Activated CD4-positive, alpha-beta memory T cell treated with anti-CD3 and anti-CD28 coated beads for 36 hours (primary cell): Measurements from ENCODE around the gene RAB12. TPM values are rescaled to one million over a fixed set of nuclear protein-coding genes. Genes with fewer than 3 reads are reported as not detected.

Experiments used
- CTCF ChIA-PET: fragments of 350-600 bp; sonication (Branson Sonifier 250); formaldehyde crosslinking; loops from one replicate; lab custom pipeline; 2021; ENCODE audit warnings: antibody characterized with exemption, inconsistent platforms; lab: Charles Lee
- POLR2A ChIA-PET: fragments of 350-600 bp; sonication (Branson Sonifier 250); formaldehyde crosslinking; loops from one replicate; lab custom pipeline; 2021; ENCODE audit warnings: antibody characterized with exemption; lab: Charles Lee
- DNase-seq: peaks from one replicate; pipeline ENCODE4 v3.0.0-alpha.2; 2020
- H3K27ac Mint-ChIP-seq: one replicate; pipeline ENCODE4 v1.8.0; 2021; ENCODE audit warnings: mixed read lengths
- H3K27me3 Mint-ChIP-seq: one replicate; pipeline ENCODE4 v1.8.0; 2021; ENCODE audit warnings: mixed read lengths
- H3K36me3 Mint-ChIP-seq: one replicate; pipeline ENCODE4 v1.8.0; 2021; ENCODE audit warnings: mixed read lengths
- H3K4me1 Mint-ChIP-seq: one replicate; pipeline ENCODE4 v1.8.0; 2021; ENCODE audit warnings: low read depth, mixed read lengths
- H3K4me3 Mint-ChIP-seq: one replicate; pipeline ENCODE4 v1.8.0; 2021; ENCODE audit warnings: mild to moderate bottlenecking, mixed read lengths
- H3K9me3 Mint-ChIP-seq: one replicate; pipeline ENCODE4 v1.8.0; 2021; ENCODE audit warnings: mixed read lengths
- intact Hi-C: fragments of 100-400 bp; cut with micrococcal nuclease; formaldehyde crosslinking; loops from one replicate; pipeline ENCODE4 v1.15.1; 2023
- total RNA-seq, 2 experiments: library from RNA; stranded (reverse); gene quantifications; one replicate each; pipeline ENCODE4 v1.2.3, GENCODE V29; 2021

Gene RAB12
- total RNA-seq, 2 experiments from 2014 or later = 9.4 to 10.1 TPM

- CTCF ChIA-PET = interaction anchor here (1.4 kb wide), 1 partner anchor 315 kb away, joined by 4 read pairs; no protein-coding TSS in a partner anchor
- Mint-ChIP-seq H3K4me1 (no peaks in the 10 kb centered on the region), H3K27me3 (peaks cover 2% of the 10 kb centered on the region), H3K4me3 (no peak overlapping the region), H3K9me3 (peaks cover 4% of the 10 kb centered on the region), H3K36me3 (no peaks in the 10 kb centered on the region), H3K27ac (no peak overlapping the region)
- POLR2A ChIA-PET = no interaction called here
- DNase-seq = no peak
- intact Hi-C loops = no loop called here
Observed at GRCh38 chr18:8673256-8674209, 64.3 kb downstream of the RAB12 start.

GRCh38 chr18:8675057-8675456 lies 65.8 kb downstream of the RAB12 start:
- intact Hi-C loops = no loop called here
- H3K4me3 Mint-ChIP-seq = no peak overlapping the region
- no peaks in the 10 kb centered on the region for H3K4me1 Mint-ChIP-seq
- H3K27me3 Mint-ChIP-seq = peaks cover 2% of the 10 kb centered on the region
- no peak overlapping the region for H3K27ac Mint-ChIP-seq
- no peak for DNase-seq
- no peaks in the 10 kb centered on the region for H3K36me3 Mint-ChIP-seq
- peaks cover 4% of the 10 kb centered on the region for H3K9me3 Mint-ChIP-seq
- ChIA-PET CTCF (no interaction called here), POLR2A (no interaction called here)

- H3K27me3 Mint-ChIP-seq = peaks cover 5% of the 10 kb centered on the region
- no peak overlapping the region for H3K27ac Mint-ChIP-seq
- no peak overlapping the region for H3K4me3 Mint-ChIP-seq
- intact Hi-C loops = no loop called here
- H3K4me1 Mint-ChIP-seq = no peaks in the 10 kb centered on the region
- no peaks in the 10 kb centered on the region for H3K36me3 Mint-ChIP-seq
- DNase-seq = no peak
- CTCF ChIA-PET = no interaction called here
- POLR2A ChIA-PET = no interaction called here
- no peaks in the 10 kb centered on the region for H3K9me3 Mint-ChIP-seq
Observed at GRCh38 chr18:8681196-8681595, 72.0 kb downstream of the RAB12 start.

- Mint-ChIP-seq H3K4me1 (no peaks in the 10 kb centered on the region), H3K27ac (no peak overlapping the region), H3K4me3 (no peak overlapping the region), H3K36me3 (no peaks in the 10 kb centered on the region), H3K27me3 (peaks cover 5% of the 10 kb centered on the region), H3K9me3 (no peaks in the 10 kb centered on the region)
- CTCF ChIA-PET = interaction anchor here (1.7 kb wide), 1 partner anchor 12 kb away, joined by 8 read pairs; no protein-coding TSS in a partner anchor
- POLR2A ChIA-PET = no interaction called here
- no peak for DNase-seq
- intact Hi-C loops = no loop called here
Observed at GRCh38 chr18:8684577-8684976, 75.3 kb downstream of the RAB12 start.

- no peak for DNase-seq
- no peak overlapping the region for H3K4me3 Mint-ChIP-seq
- intact Hi-C loops = no loop called here
- CTCF ChIA-PET = interaction anchor here (1.7 kb wide), 1 partner anchor 11 kb away, joined by 8 read pairs; no protein-coding TSS in a partner anchor
- no peaks in the 10 kb centered on the region for H3K9me3 Mint-ChIP-seq
- peaks cover 5% of the 10 kb centered on the region for H3K27me3 Mint-ChIP-seq
- no peaks in the 10 kb centered on the region for H3K4me1 Mint-ChIP-seq
- H3K36me3 Mint-ChIP-seq = no peaks in the 10 kb centered on the region
- no peak overlapping the region for H3K27ac Mint-ChIP-seq
- POLR2A ChIA-PET = interaction anchor here (0.6 kb wide), 1 partner anchor 8 kb away, joined by 3 read pairs; no protein-coding TSS in a partner anchor
Observed at GRCh38 chr18:8685141-8685913, 76.1 kb downstream of the RAB12 start.

- Mint-ChIP-seq H3K27ac (no peak overlapping the region), H3K9me3 (no peaks in the 10 kb centered on the region), H3K27me3 (peaks cover 5% of the 10 kb centered on the region), H3K36me3 (no peaks in the 10 kb centered on the region), H3K4me1 (no peaks in the 10 kb centered on the region), H3K4me3 (no peak overlapping the region)
- ChIA-PET CTCF (interaction anchor here (1.7 kb wide), 1 partner anchor 10 kb away, joined by 8 read pairs; no protein-coding TSS in a partner anchor), POLR2A (interaction anchor here (0.6 kb wide), 1 partner anchor 9 kb away, joined by 3 read pairs; no protein-coding TSS in a partner anchor)
- DNase-seq = no peak
- intact Hi-C loops = no loop called here
Observed at GRCh38 chr18:8685914-8686216, 76.6 kb downstream of the RAB12 start.

- H3K36me3 Mint-ChIP-seq = no peaks in the 10 kb centered on the region
- ChIA-PET CTCF (interaction anchor here (1.6 to 2.4 kb wide), 2 partner anchors 10 to 301 kb away, joined by 6 to 19 read pairs; no protein-coding TSS in a partner anchor), POLR2A (no interaction called here)
- intact Hi-C loops = no loop called here
- no peak for DNase-seq
- no peak overlapping the region for H3K27ac Mint-ChIP-seq
- H3K27me3 Mint-ChIP-seq = peaks cover 6% of the 10 kb centered on the region
- H3K4me1 Mint-ChIP-seq = no peaks in the 10 kb centered on the region
- no peak overlapping the region for H3K4me3 Mint-ChIP-seq
- H3K9me3 Mint-ChIP-seq = no peaks in the 10 kb centered on the region
Observed at GRCh38 chr18:8686611-8687010, 77.4 kb downstream of the RAB12 start.

GRCh38 chr18:8688216-8688800 lies 79.1 kb downstream of the RAB12 start:
- H3K27me3 Mint-ChIP-seq = peaks cover 5% of the 10 kb centered on the region
- H3K27ac Mint-ChIP-seq = no peak overlapping the region
- H3K4me1 Mint-ChIP-seq = no peaks in the 10 kb centered on the region
- intact Hi-C loops = no loop called here
- no peaks in the 10 kb centered on the region for H3K36me3 Mint-ChIP-seq
- no peak overlapping the region for H3K4me3 Mint-ChIP-seq
- H3K9me3 Mint-ChIP-seq = no peaks in the 10 kb centered on the region
- ChIA-PET POLR2A (no interaction called here), CTCF (interaction anchor here (1.1 to 2.4 kb wide), 2 partner anchors 8 to 308 kb away, joined by 3 to 19 read pairs; no protein-coding TSS in a partner anchor)
- no peak for DNase-seq

GRCh38 chr18:8688816-8689215 lies 79.6 kb downstream of the RAB12 start:
- no peaks in the 10 kb centered on the region for H3K4me1 Mint-ChIP-seq
- intact Hi-C loops = no loop called here
- H3K27ac Mint-ChIP-seq = no peak overlapping the region
- H3K9me3 Mint-ChIP-seq = no peaks in the 10 kb centered on the region
- H3K36me3 Mint-ChIP-seq = no peaks in the 10 kb centered on the region
- ChIA-PET POLR2A (no interaction called here), CTCF (interaction anchor here (2.4 kb wide), 1 partner anchor 8 kb away, joined by 19 read pairs; no protein-coding TSS in a partner anchor)
- no peak overlapping the region for H3K4me3 Mint-ChIP-seq
- H3K27me3 Mint-ChIP-seq = peaks cover 5% of the 10 kb centered on the region
- DNase-seq = no peak
